SK-N-SH treated with all-trans-retinoic acid at 6 μM for 48 hours (cell line): Measurements from ENCODE around the gene SPANXN5.
"Not testable (repeated sequence)": the region's sequence is repeated elsewhere in the genome, so short reads cannot be mapped to it uniquely, and the experiment has no call there.

Experiments
- BACH2 ChIP-seq: fragments of 250-450 bp; sonication (Bioruptor Pico); IDR thresholded peaks from 2 replicates; pipeline ENCODE4 v1.9.0; 2021; ENCODE audit warnings: mild to moderate bottlenecking, borderline replicate concordance
- CREB5 ChIP-seq: fragments of 250-450 bp; sonication (Bioruptor Pico); IDR thresholded peaks from 2 replicates; pipeline ENCODE4 v1.5.1; 2020; ENCODE audit warnings: low read depth, mild to moderate bottlenecking, moderate library complexity
- ISL1 ChIP-seq: fragments of 250-450 bp; sonication (Bioruptor Pico); IDR thresholded peaks from 2 replicates; pipeline ENCODE4 v2.1.2; 2022; ENCODE audit warnings: mild to moderate bottlenecking, moderate library complexity
- PATZ1 ChIP-seq: fragments of 250-450 bp; sonication (Bioruptor Pico); IDR thresholded peaks from 2 replicates; pipeline ENCODE4 v1.8.0; 2020; ENCODE audit warnings: mild to moderate bottlenecking, moderate library complexity, borderline replicate concordance
- POU6F1 ChIP-seq: fragments of 250-450 bp; sonication (Bioruptor Pico); IDR thresholded peaks from 2 replicates; pipeline ENCODE4 v1.8.0; 2021; ENCODE audit warnings: low read depth, mild to moderate bottlenecking, moderate library complexity, borderline replicate concordance
- PPARA ChIP-seq: fragments of 250-450 bp; sonication (Bioruptor Pico); IDR thresholded peaks from 2 replicates; pipeline ENCODE4 v1.5.0; 2020; ENCODE audit warnings: mild to moderate bottlenecking, borderline replicate concordance
- SNAI2 ChIP-seq: fragments of 250-450 bp; sonication (Bioruptor Pico); IDR thresholded peaks from 2 replicates; pipeline ENCODE4 v1.5.0; 2020; ENCODE audit warnings: mild to moderate bottlenecking, moderate library complexity
- ZNF8 ChIP-seq: fragments of 450-650 bp; formaldehyde crosslinking; IDR thresholded peaks from 2 replicates; pipeline ENCODE4 v1.5.0; 2020; ENCODE audit warnings: mild to moderate bottlenecking, moderate library complexity
- TF ChIP-seq, protein P1 (sequence below): fragments of 250-450 bp; sonication (Bioruptor Pico); IDR thresholded peaks from 2 replicates; pipeline ENCODE4 v1.5.0; 2020; ENCODE audit warnings: mild to moderate bottlenecking, moderate library complexity

DNA sequence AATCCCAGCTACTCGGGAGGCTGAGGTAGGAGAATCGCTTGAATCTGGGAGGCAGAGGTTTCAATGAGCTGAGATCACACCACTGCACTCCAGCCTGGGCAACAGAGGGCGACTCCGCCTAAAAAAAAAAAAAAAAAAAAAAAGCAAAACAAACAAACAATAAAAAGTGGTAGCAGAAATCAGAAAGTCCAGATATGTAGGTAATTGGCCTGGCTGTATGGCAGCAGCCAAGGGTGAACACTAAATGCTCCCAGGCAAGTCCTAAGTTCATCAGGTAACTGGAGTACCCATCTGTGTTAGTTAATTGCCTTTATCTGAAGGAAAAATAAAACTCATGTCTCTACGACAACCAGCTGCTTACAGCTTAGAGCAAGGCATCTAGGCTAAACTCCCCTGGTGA lies 31.2 kb downstream of the SPANXN5 start:
- TF ChIP-seq SNAI2 (CRISPR knock-in tag); CREB5; POU6F1 (CRISPR knock-in tag); ISL1 (CRISPR knock-in tag); ZNF8 (CRISPR knock-in tag); PPARA (CRISPR knock-in tag); PATZ1; BACH2 (CRISPR knock-in tag): not testable (repeated sequence)
- TF ChIP-seq, protein P1, sequence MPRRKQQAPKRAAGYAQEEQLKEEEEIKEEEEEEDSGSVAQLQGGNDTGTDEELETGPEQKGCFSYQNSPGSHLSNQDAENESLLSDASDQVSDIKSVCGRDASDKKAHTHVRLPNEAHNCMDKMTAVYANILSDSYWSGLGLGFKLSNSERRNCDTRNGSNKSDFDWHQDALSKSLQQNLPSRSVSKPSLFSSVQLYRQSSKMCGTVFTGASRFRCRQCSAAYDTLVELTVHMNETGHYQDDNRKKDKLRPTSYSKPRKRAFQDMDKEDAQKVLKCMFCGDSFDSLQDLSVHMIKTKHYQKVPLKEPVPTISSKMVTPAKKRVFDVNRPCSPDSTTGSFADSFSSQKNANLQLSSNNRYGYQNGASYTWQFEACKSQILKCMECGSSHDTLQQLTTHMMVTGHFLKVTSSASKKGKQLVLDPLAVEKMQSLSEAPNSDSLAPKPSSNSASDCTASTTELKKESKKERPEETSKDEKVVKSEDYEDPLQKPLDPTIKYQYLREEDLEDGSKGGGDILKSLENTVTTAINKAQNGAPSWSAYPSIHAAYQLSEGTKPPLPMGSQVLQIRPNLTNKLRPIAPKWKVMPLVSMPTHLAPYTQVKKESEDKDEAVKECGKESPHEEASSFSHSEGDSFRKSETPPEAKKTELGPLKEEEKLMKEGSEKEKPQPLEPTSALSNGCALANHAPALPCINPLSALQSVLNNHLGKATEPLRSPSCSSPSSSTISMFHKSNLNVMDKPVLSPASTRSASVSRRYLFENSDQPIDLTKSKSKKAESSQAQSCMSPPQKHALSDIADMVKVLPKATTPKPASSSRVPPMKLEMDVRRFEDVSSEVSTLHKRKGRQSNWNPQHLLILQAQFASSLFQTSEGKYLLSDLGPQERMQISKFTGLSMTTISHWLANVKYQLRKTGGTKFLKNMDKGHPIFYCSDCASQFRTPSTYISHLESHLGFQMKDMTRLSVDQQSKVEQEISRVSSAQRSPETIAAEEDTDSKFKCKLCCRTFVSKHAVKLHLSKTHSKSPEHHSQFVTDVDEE: not testable (repeated sequence)
